H1 (cell line): ENCODE measurements around the gene SGK2. TPM values are rescaled to one million over a fixed set of nuclear protein-coding genes. Genes with fewer than 3 reads are reported as not detected.

Source experiments
- CTCF ChIA-PET: fragments of 300-600 bp; sonication (Branson Sonifier 250); formaldehyde crosslinking; loops from one replicate; lab custom pipeline; 2021; ENCODE audit not compliant: partially characterized antibody; lab: Charles Lee
- POLR2A ChIA-PET: fragments of 300-600 bp; sonication (Branson Sonifier 250); formaldehyde crosslinking; loops from one replicate; lab custom pipeline; 2021; ENCODE audit warnings: inconsistent platforms; ENCODE audit not compliant: partially characterized antibody; lab: Charles Lee
- DNase-seq, 2 experiments: peaks; one replicate each; pipeline versions ENCODE4 v3.0.0 to v3.0.0-alpha.2; 2010 to 2022; ENCODE audit warnings: low spot score in 2 of 2, low read depth in 1 of 2, mixed read lengths in 1 of 2
- FAIRE-seq: peaks from 2 replicates; lab custom pipeline; 2011; peaks lifted over from hg19 to GRCh38; lab: Jason Lieb, UNC
- H2AFZ ChIP-seq: 2 replicates; pipeline ENCODE4 v1.8.1; 2012; ENCODE audit warnings: low read length, inconsistent platforms
- H2AK5ac ChIP-seq: 2 replicates; pipeline ENCODE4 v1.6.1; 2013; ENCODE audit warnings: low read depth, low read length
- H2BK120ac ChIP-seq: replicated peaks from 2 replicates; pipeline ENCODE3; 2013; ENCODE audit warnings: low read depth, low read length, inconsistent platforms
- H2BK12ac ChIP-seq: 2 replicates; pipeline ENCODE4 v1.6.1; 2013; ENCODE audit warnings: low read depth, low read length
- H2BK15ac ChIP-seq: 2 replicates; pipeline ENCODE4 v1.6.1; 2013; ENCODE audit warnings: low read length
- H2BK20ac ChIP-seq: 2 replicates; pipeline ENCODE4 v1.6.1; 2013; ENCODE audit warnings: low read length
- H2BK5ac ChIP-seq: 2 replicates; pipeline ENCODE4 v1.6.1; 2013; ENCODE audit warnings: low read depth, low read length
- H3K14ac ChIP-seq: 2 replicates; pipeline ENCODE4 v1.6.1; 2013; ENCODE audit warnings: inconsistent platforms; ENCODE audit not compliant: insufficient read length
- H3K18ac ChIP-seq: 2 replicates; pipeline ENCODE4 v1.6.1; 2013; ENCODE audit warnings: low read length; ENCODE audit errors: extremely low read depth
- H3K23ac ChIP-seq: 2 replicates; pipeline ENCODE4 v1.6.1; 2013; ENCODE audit warnings: inconsistent platforms; ENCODE audit not compliant: insufficient read length
- H3K23me2 ChIP-seq: 2 replicates; pipeline ENCODE4 v1.6.1; 2013; ENCODE audit warnings: low read depth, low read length
- H3K27ac ChIP-seq: 2 replicates; pipeline ENCODE4 v1.6.1; 2011; ENCODE audit warnings: low read depth, low read length, inconsistent platforms
- H3K27me3 ChIP-seq, 4 experiments: replicated peaks in 1 of 4; 1 replicate in 1 of 4; 2 replicates in 3 of 4; pipeline versions ENCODE4 v1.6.1 to v1.8.1; 2011 to 2013; ENCODE audit warnings: low read length in 3 of 4, mild to moderate bottlenecking in 3 of 4, inconsistent platforms in 2 of 4, mixed read lengths in 2 of 4, moderate library complexity in 1 of 4; ENCODE audit not compliant: control insufficient read depth in 3 of 4, insufficient read depth in 3 of 4; ENCODE audit errors: extremely low read depth in 1 of 4
- H3K36me3 ChIP-seq, 4 experiments: 2 replicates each; pipeline versions ENCODE4 v1.6.1 to v1.8.1; 2011 to 2013; ENCODE audit warnings: mild to moderate bottlenecking in 4 of 4, low read length in 3 of 4, moderate library complexity in 2 of 4, control low read depth in 1 of 4, inconsistent platforms in 1 of 4; ENCODE audit not compliant: insufficient read depth in 4 of 4, control insufficient read depth in 2 of 4
- H3K4ac ChIP-seq: replicated peaks from 2 replicates; pipeline ENCODE3; 2013; ENCODE audit warnings: low read length, low read depth, mixed read lengths, inconsistent platforms; ENCODE audit not compliant: insufficient read length
- H3K4me1 ChIP-seq, 4 experiments: replicated peaks in 1 of 4; 1 replicate in 1 of 4; 2 replicates in 3 of 4; pipeline versions ENCODE4 v1.6.1 to v1.8.1; 2011 to 2013; ENCODE audit warnings: low read length in 3 of 4, inconsistent platforms in 2 of 4, mixed read lengths in 1 of 4; ENCODE audit not compliant: insufficient read depth in 4 of 4, control insufficient read depth in 3 of 4
- H3K4me2 ChIP-seq, 2 experiments: 2 replicates each; pipeline versions ENCODE4 v1.6.1 to v1.8.1; 2011 to 2013; ENCODE audit warnings: low read depth in 2 of 2, low read length in 2 of 2, control low read depth in 1 of 2, inconsistent platforms in 1 of 2, mild to moderate bottlenecking in 1 of 2; ENCODE audit not compliant: insufficient read depth in 1 of 2
- H3K4me3 ChIP-seq, 4 experiments: fragments of 200-600, 300-600 bp in 1 of 4; sonication (generic), shearing (Covaris generic), sonication (Bioruptor Twin) in 1 of 4; 2 replicates each; pipeline versions ENCODE4 v1.5.1 to v1.8.1; 2011 to 2016; ENCODE audit warnings: low read length in 4 of 4, low read depth in 3 of 4, control low read depth in 2 of 4, inconsistent platforms in 2 of 4, mild to moderate bottlenecking in 2 of 4, mixed read lengths in 1 of 4, moderate library complexity in 1 of 4; ENCODE audit not compliant: insufficient read depth in 2 of 4; ENCODE audit errors: extremely low read depth in 1 of 4
- H3K56ac ChIP-seq: replicated peaks from 2 replicates; pipeline ENCODE3; 2013; ENCODE audit warnings: low read depth, mild to moderate bottlenecking, mixed read lengths, low read length, inconsistent platforms; ENCODE audit not compliant: insufficient read length
- H3K79me1 ChIP-seq: 2 replicates; pipeline ENCODE4 v1.6.1; 2013; ENCODE audit warnings: low read depth, low read length, control low read depth
- H3K79me2 ChIP-seq, 2 experiments: 2 replicates each; pipeline versions ENCODE4 v1.6.1 to v1.8.1; 2012 to 2013; ENCODE audit warnings: low read length in 2 of 2, mild to moderate bottlenecking in 2 of 2, inconsistent platforms in 1 of 2; ENCODE audit not compliant: insufficient read depth in 2 of 2, control insufficient read depth in 1 of 2
- H3K9ac ChIP-seq, 4 experiments: replicated peaks in 1 of 4; 1 replicate in 1 of 4; 2 replicates in 3 of 4; pipeline versions ENCODE4 v1.6.1 to v1.8.1; 2011 to 2013; ENCODE audit warnings: low read depth in 3 of 4, low read length in 3 of 4, control low read depth in 2 of 4, mild to moderate bottlenecking in 2 of 4, moderate library complexity in 2 of 4, inconsistent platforms in 1 of 4; ENCODE audit errors: extremely low read depth in 1 of 4
- H3K9me3 ChIP-seq, 2 experiments: 2 replicates each; pipeline versions ENCODE4 v1.6.1 to v1.8.1; 2012 to 2013; ENCODE audit warnings: mild to moderate bottlenecking in 2 of 2, moderate library complexity in 2 of 2, control low read depth in 1 of 2, inconsistent platforms in 1 of 2, low read depth in 1 of 2, low read length in 1 of 2, mixed read lengths in 1 of 2; ENCODE audit not compliant: insufficient read depth in 2 of 2
- H4K20me1 ChIP-seq, 2 experiments: replicated peaks in 1 of 2; 2 replicates each; pipeline versions ENCODE3 to v1.8.1; 2011 to 2013; ENCODE audit warnings: inconsistent platforms in 2 of 2, low read length in 2 of 2, mild to moderate bottlenecking in 1 of 2; ENCODE audit not compliant: insufficient read depth in 2 of 2, control insufficient read depth in 1 of 2
- H4K5ac ChIP-seq: 2 replicates; pipeline ENCODE4 v1.6.1; 2013; ENCODE audit warnings: low read length, low read depth, mixed read lengths, inconsistent platforms; ENCODE audit not compliant: insufficient read length
- H4K8ac ChIP-seq: 2 replicates; pipeline ENCODE4 v1.8.0; 2013; ENCODE audit warnings: mild to moderate bottlenecking, moderate library complexity, low read length, inconsistent platforms; ENCODE audit not compliant: insufficient read depth; ENCODE audit errors: extremely low read depth
- H4K91ac ChIP-seq: replicated peaks from 2 replicates; pipeline ENCODE3; 2013; ENCODE audit warnings: low read length, mixed read lengths, inconsistent platforms; ENCODE audit not compliant: insufficient read length
- ATF2 ChIP-seq: IDR thresholded peaks from 2 replicates; pipeline ENCODE4 v1.6.1; 2012; ENCODE audit warnings: low read length, inconsistent platforms
- CHD2 ChIP-seq: IDR thresholded peaks from 2 replicates; pipeline ENCODE4 v1.6.1; 2012; ENCODE audit warnings: low read length, improper control_type of control experiment
- CTBP2 ChIP-seq: IDR thresholded peaks from 2 replicates; pipeline ENCODE4 v1.7.0; 2011; ENCODE audit warnings: borderline replicate concordance, mild to moderate bottlenecking, moderate library complexity, mixed read lengths, low read length; ENCODE audit not compliant: insufficient read depth, insufficient read length
- GABPA ChIP-seq: IDR thresholded peaks from 2 replicates; pipeline ENCODE4 v1.6.1; 2011; ENCODE audit warnings: mild to moderate bottlenecking, low read length, moderate library complexity, borderline replicate concordance; ENCODE audit not compliant: insufficient read depth
- GTF2F1 ChIP-seq: IDR thresholded peaks from 2 replicates; pipeline ENCODE4 v1.6.1; 2012; ENCODE audit warnings: low read depth, low read length, improper control_type of control experiment, borderline replicate concordance
- NANOG ChIP-seq: IDR thresholded peaks from 2 replicates; pipeline ENCODE4 v1.6.1; 2011; ENCODE audit warnings: low read length, low read depth, mild to moderate bottlenecking, inconsistent platforms; ENCODE audit not compliant: insufficient read depth, poor library complexity, severe bottlenecking
- SAP30 ChIP-seq: fragments of 300-600 bp; sonication (generic); IDR thresholded peaks from 2 replicates; pipeline ENCODE4 v1.7.1; 2012; ENCODE audit warnings: low read length, moderate library complexity, mild to moderate bottlenecking, inconsistent platforms; ENCODE audit not compliant: insufficient read depth, insufficient replicate concordance
- SIRT6 ChIP-seq: IDR thresholded peaks from one replicate; pipeline ENCODE4 v1.7.1; 2012; ENCODE audit warnings: low read length, inconsistent platforms
- SUZ12 ChIP-seq: fragments of 200-600 bp; sonication (generic); IDR thresholded peaks from 2 replicates; pipeline ENCODE4 v1.6.1; 2012; ENCODE audit warnings: mild to moderate bottlenecking, inconsistent platforms, low read length, moderate library complexity, mixed read lengths
- TAF1 ChIP-seq: IDR thresholded peaks from 2 replicates; pipeline ENCODE4 v1.6.1; 2011; ENCODE audit warnings: mild to moderate bottlenecking, low read depth, low read length
- TBP ChIP-seq: IDR thresholded peaks from 2 replicates; pipeline ENCODE4 v1.6.1; 2011; ENCODE audit warnings: low read depth, low read length, improper control_type of control experiment
- TCF12 ChIP-seq: IDR thresholded peaks from 2 replicates; pipeline ENCODE4 v1.6.1; 2011; ENCODE audit warnings: low read depth, mild to moderate bottlenecking, low read length
- ZNF274 ChIP-seq: IDR thresholded peaks from 2 replicates; pipeline ENCODE4 v1.7.0; 2012; ENCODE audit warnings: low read length, borderline replicate concordance; ENCODE audit errors: extremely low read depth
- WGBS, 2 experiments: shearing (Covaris generic) in 1 of 2; methylation state at CpG; one replicate each; pipeline versions ENCODE4 v1.1.6 to v1.1.7; 2013 to 2015; ENCODE audit warnings: low lambda C conversion rate in 2 of 2, mixed read lengths in 2 of 2, inconsistent platforms in 1 of 2, low coverage in 1 of 2, missing lambda C conversion rate in 1 of 2; ENCODE audit not compliant: insufficient replicate concordance in 2 of 2, insufficient coverage in 1 of 2, insufficient read length in 1 of 2; ENCODE audit errors: extremely low coverage in 1 of 2, missing lambda C conversion rate in 1 of 2; 5-methylcytosine and 5-hydroxymethylcytosine counted together
- polyA plus RNA-seq, 7 experiments: library from polyadenylated mRNA; depleted of rRNA in 3 of 7; stranded (reverse) in 5 of 7; unstranded in 2 of 7; fragments of >200 nt in 5 of 7; fragments of 200-250 nt in 2 of 7; gene quantifications; 1 replicate in 5 of 7; 2 replicates in 1 of 7; 4 replicates in 1 of 7; pipeline versions ENCODE4 v1.2.1 to v1.2.3, GENCODE V29; 2011 to 2013; ENCODE audit warnings: missing spikeins in 2 of 7, mixed read lengths in 2 of 7
- total RNA-seq: library from RNA; stranded (reverse); fragmentation: NEBNext Ultra II Directional; extraction: Animal tissue kit (Norgen Biotek cat#: 25700); gene quantifications from 2 replicates; pipeline ENCODE4 v1.2.1, GENCODE V29; 2021

SGK2 gene
- total and polyA plus RNA-seq, 2 of the 8 experiments (the other 6 are each of a cell fraction or from before 2014, with no cell fraction given) = 0.21 TPM; not detected in 1

GRCh38 chr20:43564455-43564854 lies 5.6 kb downstream of the SGK2 start:
- Histone ChIP-seq H2BK5ac (no peak overlapping the region), H3K9ac (no peak overlapping the region), H3K23me2 (peaks cover 3% of the 10 kb centered on the region), H3K27me3 (no peaks in the 10 kb centered on the region), H3K79me1 (no peaks in the 10 kb centered on the region), H3K27ac (no peak overlapping the region), H4K8ac (no peak overlapping the region), H2AK5ac (no peak overlapping the region), H2BK20ac (no peak overlapping the region), H4K5ac (no peak overlapping the region), H2BK120ac (no peak overlapping the region), H2BK12ac (no peak overlapping the region), H3K79me2 (no peaks in the 10 kb centered on the region), H3K56ac (no peak overlapping the region), H3K9me3 (no peaks in the 10 kb centered on the region), H2AFZ (no peak overlapping the region), H3K4me1 (no peaks in the 10 kb centered on the region; a peak in 1 of 7 replicates), H4K91ac (no peak overlapping the region), H2BK15ac (no peak overlapping the region), H3K14ac (no peak overlapping the region), H3K23ac (no peak overlapping the region), H3K4me2 (no peak overlapping the region), H3K18ac (no peak overlapping the region), H4K20me1 (no peaks in the 10 kb centered on the region), H3K36me3 (no peaks in the 10 kb centered on the region), H3K4ac (no peak overlapping the region), H3K4me3 (no peak overlapping the region)
- no peak for FAIRE-seq
- CTCF ChIA-PET = interaction anchor here (1.2 kb wide), 1 partner anchor 26 kb away, joined by 4 read pairs; no protein-coding TSS in a partner anchor
- WGBS, 2 experiments = 95% methylated on average over 8 of the region's 8 CpGs; no CpG with 5 or more reads in 1 of the 2 experiments
- POLR2A ChIA-PET = no interaction called here
- no peak for DNase-seq
- TF ChIP-seq TBP (no peak), GABPA (no peak), SIRT6 (no peak), GTF2F1 (no peak), ZNF274 (no peak), NANOG (no peak), SUZ12 (no peak), CTBP2 (no peak), TAF1 (no peak), CHD2 (no peak), ATF2 (no peak), TCF12 (no peak), SAP30 (no peak)
